ENCODE data around the gene LCE2A. TPM values are rescaled to one million over a fixed set of nuclear protein-coding genes. Genes with fewer than 3 reads are reported as not detected.

The LCE2A gene
- total and polyA plus RNA-seq, 2 of the 8 experiments (the other 6 are each of a cell fraction or from before 2014, with no cell fraction given), result not detected

DNA sequence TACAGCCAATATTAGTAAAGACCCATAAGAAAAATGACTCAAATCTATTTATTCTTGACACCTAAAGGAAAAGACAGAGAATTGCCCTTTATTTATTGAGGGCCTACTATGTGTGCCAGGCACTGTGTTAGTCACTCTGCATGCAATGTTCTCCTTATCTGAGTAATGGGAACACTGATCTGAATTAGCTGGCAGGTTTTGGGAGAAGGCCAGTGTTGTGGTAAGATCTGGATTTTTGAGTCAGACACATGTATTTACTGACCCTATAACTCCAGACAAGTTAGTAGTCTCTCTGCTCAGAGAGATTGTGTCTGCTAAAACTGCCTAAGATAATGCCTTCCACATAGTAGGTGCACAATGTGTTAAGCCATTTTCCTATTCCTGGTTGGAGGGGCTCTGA lies 27.1 kb downstream of the LCE2A start:
- no peak overlapping the region for H3K9ac ChIP-seq (replicated peaks in 1 of 4; ENCODE audit: extremely low read depth in 1 of 4, low read depth in 3 of 4, low read length in 3 of 4)
- no peak overlapping the region for H3K27ac ChIP-seq (ENCODE audit: low read depth, low read length)
- no peak overlapping the region for H2BK20ac ChIP-seq (ENCODE audit: low read length)
- no peak overlapping the region for H3K56ac ChIP-seq (replicated peaks; ENCODE audit: insufficient read length, low read depth, low read length)
- H3K23me2 ChIP-seq (ENCODE audit: low read depth, low read length), result no peaks in the 10 kb centered on the region
- no peak overlapping the region for H3K14ac ChIP-seq (ENCODE audit: insufficient read length)
- no peak overlapping the region for H3K4me2 ChIP-seq (ENCODE audit: insufficient read depth in 1 of 2, low read depth in 2 of 2, low read length in 2 of 2)
- POLR2A ChIA-PET (ENCODE audit: partially characterized antibody), result no interaction called here
- H2BK120ac ChIP-seq (replicated peaks; ENCODE audit: low read depth, low read length), result no peak overlapping the region
- FAIRE-seq (no peak), DNase-seq (ENCODE audit: low read depth in 1 of 2, low spot score in 2 of 2) (no peak)
- no peak overlapping the region for H4K91ac ChIP-seq (replicated peaks; ENCODE audit: insufficient read length, low read length)
- H3K27me3 ChIP-seq (replicated peaks in 1 of 4; ENCODE audit: control insufficient read depth in 3 of 4, extremely low read depth in 1 of 4, insufficient read depth in 3 of 4, low read length in 3 of 4), result no peaks in the 10 kb centered on the region
- no peak overlapping the region for H3K18ac ChIP-seq (ENCODE audit: extremely low read depth, low read length)
- no peak overlapping the region for H2BK5ac ChIP-seq (ENCODE audit: low read depth, low read length)
- no peaks in the 10 kb centered on the region for H3K79me1 ChIP-seq (ENCODE audit: low read depth, low read length)
- CTCF ChIA-PET (ENCODE audit: partially characterized antibody), result no interaction called here
- H3K36me3 ChIP-seq (ENCODE audit: control insufficient read depth in 2 of 4, insufficient read depth in 4 of 4, low read length in 3 of 4), result no peaks in the 10 kb centered on the region; a peak in 1 of 8 replicates
- no peak overlapping the region for H4K5ac ChIP-seq (ENCODE audit: insufficient read length, low read depth, low read length)
- no peaks in the 10 kb centered on the region for H4K20me1 ChIP-seq (replicated peaks in 1 of 2; ENCODE audit: control insufficient read depth in 1 of 2, insufficient read depth in 2 of 2, low read length in 2 of 2)
- no peak overlapping the region for H4K8ac ChIP-seq (ENCODE audit: extremely low read depth, insufficient read depth, low read length)
- H3K9me3 ChIP-seq (ENCODE audit: insufficient read depth in 2 of 2, low read depth in 1 of 2, low read length in 1 of 2), result peaks cover 64 to 93% of the 10 kb centered on the region in 2 experiments
- H3K4me1 ChIP-seq (replicated peaks in 1 of 4; ENCODE audit: control insufficient read depth in 3 of 4, insufficient read depth in 4 of 4, low read length in 3 of 4), result no peaks in the 10 kb centered on the region
- H3K4me3 ChIP-seq (ENCODE audit: extremely low read depth in 1 of 4, insufficient read depth in 2 of 4, low read depth in 3 of 4, low read length in 4 of 4), result no peak overlapping the region
- TF ChIP-seq NANOG (IDR thresholded peaks at IDR 0.05; ENCODE audit: insufficient read depth, low read depth, low read length, poor library complexity, severe bottlenecking) (no peak), RNF2 (IDR thresholded peaks at IDR 0.05; ENCODE audit: borderline replicate concordance, low read depth, low read length, missing control alignments, poor library complexity, severe bottlenecking) (no peak), ASH2L (IDR thresholded peaks at IDR 0.05; ENCODE audit: low read length) (no peak)
- H3K23ac ChIP-seq (ENCODE audit: insufficient read length), result no peak overlapping the region
- H3K4ac ChIP-seq (replicated peaks; ENCODE audit: insufficient read length, low read depth, low read length), result no peak overlapping the region
- no peak overlapping the region for H2AK5ac ChIP-seq (ENCODE audit: low read depth, low read length)
- H2AFZ ChIP-seq (ENCODE audit: low read length), result no peak overlapping the region
- H2BK12ac ChIP-seq (ENCODE audit: low read depth, low read length), result no peak overlapping the region
- H3K79me2 ChIP-seq (ENCODE audit: control insufficient read depth in 1 of 2, insufficient read depth in 2 of 2, low read length in 2 of 2), result no peaks in the 10 kb centered on the region
- no peak overlapping the region for H2BK15ac ChIP-seq (ENCODE audit: low read length)

Measured in H1 (cell line).